ENCODE data around the gene LRRN2.

- TF ChIP-seq CTCF (IDR thresholded peaks at IDR 0.05; ENCODE audit: insufficient read depth, low read depth, low read length): no peak
- no peak for TF ChIP-seq EZH2 (IDR thresholded peaks at IDR 0.05; ENCODE audit: insufficient read depth, low read length)
Measured at GRCh38 chr1:204584699-204585372, 100.7 kb downstream of the LRRN2 start.

Data from astrocyte (in vitro differentiated cells and primary cell).